Measurements from ENCODE around the gene C21orf58.
A peak's percentile ranks its signal among the peaks of the same experiment; 100 is the strongest.
"Not testable (repeated sequence)": the region's sequence is repeated elsewhere in the genome, so short reads cannot be mapped to it uniquely, and the experiment has no call there.

The C21orf58 gene

GRCh38 chr21:46323710-46324389 lies at the start of gene C21orf58, which contains the start of gene PCNT:
C21orf58 (minus strand) TSS chr21:46323870; CDS start chr21:46322738, 1,132 bp downstream.
PCNT (plus strand) TSS chr21:46324156; CDS start chr21:46324229, 73 bp downstream.
- peak; percentile 98 for DNase-seq (ENCODE audit: low spot score)

DNA sequence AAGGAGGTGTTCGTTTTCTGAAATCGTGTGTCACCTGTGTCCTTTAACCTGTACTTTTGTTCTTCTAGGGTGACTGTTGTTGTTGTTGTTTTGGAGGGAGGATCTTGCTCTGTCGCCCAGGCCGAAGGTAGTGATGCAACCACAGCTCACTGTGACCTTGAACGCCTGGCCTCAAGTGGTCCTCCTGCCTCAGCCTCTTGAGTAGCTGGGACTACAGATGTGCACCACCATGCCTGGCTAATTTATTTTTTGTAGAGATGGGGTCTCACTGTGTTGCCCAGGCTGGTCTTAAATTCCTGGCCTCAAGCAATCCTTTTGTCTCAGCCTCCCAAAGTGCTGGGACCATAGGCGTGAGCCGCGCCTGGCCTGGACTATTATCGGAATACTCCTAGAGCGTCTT lies 49.3 kb upstream of the C21orf58 start:
- DNase-seq (ENCODE audit: low spot score) = not testable (repeated sequence)

DNA sequence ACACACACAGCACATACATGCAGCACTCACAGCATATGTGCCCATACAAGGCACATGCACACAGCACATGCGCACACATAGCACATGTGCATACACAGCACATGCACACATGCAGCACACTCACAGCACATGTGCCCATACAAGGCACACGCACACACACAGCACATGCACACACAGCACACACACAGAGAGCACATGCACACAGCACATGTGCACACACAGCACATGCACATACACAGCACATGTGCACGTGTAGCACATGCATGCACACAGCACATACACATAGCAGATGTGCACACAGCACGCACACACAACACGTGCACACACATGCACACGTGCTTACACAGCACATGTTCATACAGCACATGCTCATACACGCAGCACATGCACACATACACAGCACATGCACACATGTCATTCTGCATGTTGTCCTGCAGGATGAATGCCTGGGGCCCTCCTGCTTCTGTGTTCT lies 48.4 kb upstream of the C21orf58 start:
- no peak for DNase-seq (ENCODE audit: low spot score)

DNA sequence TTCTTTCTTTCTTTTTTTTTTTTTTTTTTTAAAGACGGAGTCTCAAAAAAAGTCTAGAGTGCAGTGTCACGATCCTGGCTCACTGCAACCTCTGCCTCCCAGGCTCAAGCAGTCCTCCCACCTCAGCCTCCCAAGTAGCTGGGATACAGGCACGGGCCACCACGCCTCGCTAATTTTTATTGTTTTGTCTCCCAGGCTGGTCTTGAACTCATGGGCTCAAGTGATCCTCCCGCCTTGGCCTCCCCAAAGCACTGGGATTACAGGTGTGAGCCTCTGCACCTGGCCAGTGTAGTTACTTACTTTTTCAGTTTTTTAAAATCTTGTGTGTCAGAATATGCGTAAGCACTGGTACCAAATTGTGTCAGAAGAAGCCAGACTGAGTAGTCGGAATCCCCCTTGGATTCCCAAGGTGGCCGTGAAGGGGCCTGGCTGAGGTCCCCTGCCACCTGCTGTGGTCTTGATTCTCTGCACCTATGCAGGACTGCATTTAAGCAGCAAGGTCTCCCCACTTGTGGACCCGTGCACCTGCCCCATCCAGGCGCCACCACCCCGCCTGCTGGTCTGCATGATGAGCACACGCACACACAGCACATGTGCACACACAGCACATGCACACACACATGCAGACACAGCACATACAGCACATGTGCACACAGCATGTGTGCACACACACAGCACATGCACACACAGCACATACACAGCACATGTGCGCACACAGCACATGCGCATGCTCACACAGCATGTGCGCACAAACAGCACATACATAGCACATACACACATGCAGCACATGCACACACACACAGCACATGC lies 47.7 kb upstream of the C21orf58 start:
- no peak for DNase-seq (ENCODE audit: low spot score)

DNA sequence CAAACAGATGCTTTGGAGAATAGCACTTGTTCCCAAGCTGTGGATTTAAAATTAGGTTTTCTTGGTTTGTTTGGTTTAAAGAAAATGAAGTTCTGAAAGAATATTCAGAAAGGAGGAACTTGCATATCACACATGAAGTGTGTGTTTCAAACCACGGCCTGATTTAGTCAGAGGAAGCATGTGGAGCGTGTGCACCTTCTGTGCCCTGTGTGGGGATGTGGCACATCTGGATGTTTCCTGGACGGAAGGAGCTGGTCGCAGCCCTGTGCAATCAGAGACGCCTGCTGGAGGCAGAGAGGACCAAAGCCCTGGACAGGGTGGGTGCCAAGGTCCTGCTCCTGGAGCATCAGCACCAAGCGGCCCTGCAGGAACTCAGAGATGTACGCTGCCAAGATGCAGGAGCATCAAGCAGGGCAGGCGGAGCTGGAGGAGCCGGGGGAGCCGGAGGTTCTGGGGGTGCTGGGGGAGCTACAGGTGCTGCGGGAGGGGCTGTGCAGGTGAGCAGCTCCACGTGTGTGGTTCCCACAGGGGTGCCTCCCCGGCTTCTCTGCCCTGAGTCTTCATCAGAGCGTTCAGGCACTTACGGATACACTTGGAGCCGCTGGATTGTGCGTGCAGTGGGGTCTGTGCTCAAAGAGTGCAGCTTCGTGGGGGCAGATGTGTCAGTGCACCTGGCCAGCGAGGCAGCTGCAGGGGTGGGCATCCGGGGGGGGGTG lies 46.0 kb upstream of the C21orf58 start:
- no peak for DNase-seq (ENCODE audit: low spot score)

GRCh38 chr21:46368533-46369285 lies 45.0 kb upstream of the C21orf58 start:
- DNase-seq (ENCODE audit: low spot score) = no peak

GRCh38 chr21:46366966-46367365 lies 43.3 kb upstream of the C21orf58 start:
- DNase-seq (ENCODE audit: low spot score) = no peak

- no peak for DNase-seq (ENCODE audit: low spot score)
These were observed 42.9 kb upstream of the C21orf58 start for GRCh38 chr21:46366561-46366960.

GRCh38 chr21:46366091-46366490 lies 42.4 kb upstream of the C21orf58 start:
- DNase-seq (ENCODE audit: low spot score) = no peak

- no peak for DNase-seq (ENCODE audit: low spot score)
These were observed 40.0 kb upstream of the C21orf58 start for GRCh38 chr21:46363698-46364097.

DNA sequence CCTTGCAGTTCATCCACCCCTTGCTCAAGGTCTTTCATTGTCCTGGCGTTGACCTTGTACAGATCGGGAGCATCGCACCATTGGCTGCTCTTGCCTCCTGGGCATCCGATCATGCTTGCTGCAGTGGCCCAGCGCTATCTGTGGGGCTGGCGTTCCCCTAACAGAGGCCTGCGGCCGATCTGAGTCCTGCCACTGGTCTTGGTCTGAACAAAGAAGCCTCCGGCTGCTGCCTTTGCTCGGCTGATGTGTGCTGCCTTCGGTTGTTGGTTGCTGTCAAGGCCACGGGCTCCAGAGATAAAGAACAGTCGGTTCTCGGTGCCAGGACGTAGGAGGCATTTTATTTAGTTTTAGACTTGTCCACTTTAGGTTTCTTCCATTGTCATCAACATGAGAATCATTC lies 39.3 kb upstream of the C21orf58 start:
- DNase-seq (ENCODE audit: low spot score) = no peak

- no peak for DNase-seq (ENCODE audit: low spot score)
These were observed 38.3 kb upstream of the C21orf58 start for GRCh38 chr21:46361935-46362334.

DNA sequence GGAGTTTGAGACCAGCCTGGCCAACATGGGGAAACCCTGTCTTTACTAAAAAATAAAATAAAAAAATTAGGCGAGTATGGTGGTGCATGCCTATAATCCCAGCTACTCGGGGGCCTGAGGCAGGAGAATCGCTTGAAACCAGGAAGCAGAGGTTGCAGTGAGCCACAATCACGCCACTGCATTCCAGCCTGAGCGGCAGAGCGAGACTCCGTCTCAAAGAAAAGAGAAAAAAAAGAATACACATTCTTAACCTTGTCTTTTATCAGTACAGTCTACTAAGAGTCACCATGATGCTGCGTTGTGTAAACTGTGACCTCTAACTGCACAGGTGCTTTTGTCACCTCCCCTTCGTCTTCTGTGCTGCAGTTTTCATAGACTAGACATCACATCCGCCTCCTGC lies 37.5 kb upstream of the C21orf58 start:
- no peak for DNase-seq (ENCODE audit: low spot score)

DNA sequence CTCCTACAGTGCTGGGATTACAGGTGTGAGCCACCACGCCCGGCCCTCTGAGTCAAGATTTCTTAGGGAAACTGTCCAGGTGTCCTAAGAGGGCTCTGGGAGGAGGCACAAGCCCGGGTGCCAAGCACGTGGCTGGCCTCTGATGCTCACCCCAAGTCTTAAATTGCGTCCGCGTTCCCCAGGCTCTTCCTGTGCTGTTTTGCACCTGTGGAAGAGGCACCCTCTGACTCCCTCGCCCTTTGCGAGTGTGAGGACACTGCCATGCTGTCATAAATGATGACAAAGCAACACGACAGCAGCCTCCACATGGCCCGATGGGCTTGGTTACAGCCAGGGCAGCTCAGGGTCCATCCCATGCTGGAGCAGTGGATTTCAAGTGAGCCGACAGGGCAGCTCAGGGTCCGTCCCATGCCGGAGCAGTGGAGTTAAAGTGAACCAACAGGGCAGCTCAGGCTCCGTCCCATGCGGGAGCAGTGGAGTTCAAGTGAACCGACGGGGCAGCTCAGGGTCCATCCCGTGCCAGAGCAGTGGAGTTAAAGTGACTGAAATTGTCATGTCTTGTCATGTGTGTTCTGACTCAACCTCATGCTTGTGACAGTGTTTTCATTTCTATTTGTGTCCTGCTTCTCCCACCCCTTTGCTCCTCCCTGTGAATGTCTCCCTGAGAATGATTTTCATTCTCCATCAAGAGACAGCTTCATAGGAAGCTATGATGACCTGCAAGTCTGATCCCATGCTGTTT lies 34.2 kb upstream of the C21orf58 start:
- no peak for DNase-seq (ENCODE audit: low spot score)

GRCh38 chr21:46357335-46357604 lies 33.6 kb upstream of the C21orf58 start:
- no peak for DNase-seq (ENCODE audit: low spot score)

DNA sequence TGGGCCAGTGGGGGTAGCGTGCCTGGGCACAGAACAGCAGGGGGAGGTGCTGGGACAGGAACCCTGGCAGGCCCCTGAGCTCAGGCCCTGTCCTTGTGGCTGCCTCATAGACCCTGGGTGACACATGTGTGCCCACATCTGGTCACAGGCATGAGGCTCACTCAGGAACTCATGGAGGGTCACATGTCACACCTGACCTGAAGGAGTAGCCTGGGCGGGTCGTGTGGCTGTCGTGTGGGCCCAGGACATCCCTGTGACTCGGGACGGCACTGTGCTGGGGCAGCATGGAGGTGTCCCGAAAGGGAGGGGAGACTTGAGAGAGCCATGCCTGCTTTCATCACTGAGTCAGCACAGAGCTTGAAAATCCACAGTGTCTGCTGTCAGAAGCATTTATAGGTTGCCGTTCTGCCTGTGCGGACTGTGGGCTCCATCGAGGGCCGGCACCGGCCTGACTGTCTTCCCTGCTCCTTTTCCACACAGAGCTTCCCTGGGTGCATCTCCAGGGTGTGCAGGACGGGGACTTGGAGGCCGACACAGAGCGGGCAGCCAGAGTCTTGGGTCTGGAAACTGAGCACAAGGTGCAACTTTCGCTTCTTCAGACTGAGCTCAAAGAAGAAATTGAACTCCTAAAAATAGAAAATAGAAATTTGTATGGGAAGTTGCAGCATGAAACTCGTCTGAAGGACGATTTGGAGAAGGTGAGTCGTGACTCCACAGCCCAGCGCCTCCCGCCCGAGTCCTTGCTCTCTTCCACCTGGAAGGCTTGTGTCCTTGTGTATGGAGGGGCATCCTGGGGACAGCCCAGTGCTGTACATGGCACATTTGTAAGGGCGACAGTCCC lies 33.0 kb upstream of the C21orf58 start:
- DNase-seq (ENCODE audit: low spot score) = no peak

DNA sequence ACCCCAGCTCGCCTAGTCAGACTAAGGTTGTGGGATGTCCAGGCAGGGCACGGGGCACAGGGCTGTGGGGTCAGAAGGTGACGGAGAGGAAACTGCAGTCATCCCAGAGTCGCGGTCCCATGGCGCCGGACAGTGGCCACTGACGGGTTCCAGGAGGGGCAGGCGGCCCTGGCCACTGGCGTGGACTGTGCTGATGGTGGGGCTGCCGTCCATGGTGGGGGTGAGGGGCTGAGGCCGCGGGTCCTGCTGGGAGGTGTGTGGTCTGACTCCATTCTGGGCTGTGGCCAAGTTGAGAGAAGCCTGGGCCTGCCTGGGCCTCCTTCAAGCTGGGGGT lies 32.3 kb upstream of the C21orf58 start:
- no peak for DNase-seq (ENCODE audit: low spot score)

- DNase-seq (ENCODE audit: low spot score) = no peak
These were observed 31.7 kb upstream of the C21orf58 start for GRCh38 chr21:46355161-46356004.

- no peak for DNase-seq (ENCODE audit: low spot score)
These were observed 30.8 kb upstream of the C21orf58 start for GRCh38 chr21:46354518-46354917.

DNA sequence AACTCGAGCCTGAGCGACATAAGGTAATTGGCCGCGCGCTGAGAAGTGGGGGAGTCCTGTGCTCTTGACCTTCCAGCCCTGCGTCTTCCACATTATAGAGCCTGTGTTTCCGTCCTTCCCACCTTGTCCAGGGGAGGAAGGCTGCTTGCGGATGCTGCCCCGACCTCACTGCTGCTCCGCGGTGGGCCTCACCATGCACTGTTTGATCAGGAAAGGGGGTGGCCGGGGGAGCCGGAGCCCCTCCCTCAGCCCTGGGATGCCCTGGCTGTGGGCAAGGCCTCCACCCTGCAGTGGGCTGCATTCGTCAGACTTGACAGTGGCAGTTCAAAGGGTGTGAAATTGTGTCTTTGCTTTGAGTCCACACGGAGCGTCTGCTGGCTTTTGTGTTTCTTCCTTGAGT lies 30.4 kb upstream of the C21orf58 start:
- DNase-seq (ENCODE audit: low spot score) = no peak

Measured in iPS-NIHi11 (cell line).